ENCODE measurements around the gene FAM200B.
"Not testable (repeated sequence)": the region's sequence is repeated elsewhere in the genome, so short reads cannot be mapped to it uniquely, and the experiment has no call there.

Gene FAM200B

DNA sequence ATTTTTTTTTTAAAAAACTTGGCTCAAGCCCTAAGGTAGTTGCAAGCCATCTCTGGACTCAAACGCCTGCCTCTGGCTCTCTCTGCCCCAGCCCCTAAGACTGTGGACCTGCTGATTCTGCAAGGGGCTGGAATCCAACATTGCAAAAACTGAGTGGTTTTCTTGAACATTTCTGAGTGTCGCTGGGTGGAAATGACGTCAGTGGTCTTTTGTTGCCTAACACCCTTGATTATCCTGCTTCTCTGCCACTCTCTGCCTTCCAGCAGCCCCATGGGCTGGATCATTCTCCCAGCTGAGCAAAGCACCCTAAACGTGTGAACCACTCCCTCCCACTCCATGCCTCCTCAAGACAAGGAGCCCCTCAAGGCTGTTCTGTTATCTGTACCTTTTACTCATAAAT lies 37.9 kb downstream of the FAM200B start:
- no peak overlapping the region for H3K4me3 ChIP-seq (ENCODE audit: low read depth, low read length)
- no peaks in the 10 kb centered on the region for H3K9me3 ChIP-seq
- H3K27me3 ChIP-seq = no peaks in the 10 kb centered on the region
- H3K36me3 ChIP-seq = no peaks in the 10 kb centered on the region
- H3K4me1 ChIP-seq = no peaks in the 10 kb centered on the region
- no peak for DNase-seq
- TF ChIP-seq, protein P1, sequence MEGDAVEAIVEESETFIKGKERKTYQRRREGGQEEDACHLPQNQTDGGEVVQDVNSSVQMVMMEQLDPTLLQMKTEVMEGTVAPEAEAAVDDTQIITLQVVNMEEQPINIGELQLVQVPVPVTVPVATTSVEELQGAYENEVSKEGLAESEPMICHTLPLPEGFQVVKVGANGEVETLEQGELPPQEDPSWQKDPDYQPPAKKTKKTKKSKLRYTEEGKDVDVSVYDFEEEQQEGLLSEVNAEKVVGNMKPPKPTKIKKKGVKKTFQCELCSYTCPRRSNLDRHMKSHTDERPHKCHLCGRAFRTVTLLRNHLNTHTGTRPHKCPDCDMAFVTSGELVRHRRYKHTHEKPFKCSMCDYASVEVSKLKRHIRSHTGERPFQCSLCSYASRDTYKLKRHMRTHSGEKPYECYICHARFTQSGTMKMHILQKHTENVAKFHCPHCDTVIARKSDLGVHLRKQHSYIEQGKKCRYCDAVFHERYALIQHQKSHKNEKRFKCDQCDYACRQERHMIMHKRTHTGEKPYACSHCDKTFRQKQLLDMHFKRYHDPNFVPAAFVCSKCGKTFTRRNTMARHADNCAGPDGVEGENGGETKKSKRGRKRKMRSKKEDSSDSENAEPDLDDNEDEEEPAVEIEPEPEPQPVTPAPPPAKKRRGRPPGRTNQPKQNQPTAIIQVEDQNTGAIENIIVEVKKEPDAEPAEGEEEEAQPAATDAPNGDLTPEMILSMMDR (IDR thresholded peaks at IDR 0.05; ENCODE audit: low read depth, low read length) = no peak

DNA sequence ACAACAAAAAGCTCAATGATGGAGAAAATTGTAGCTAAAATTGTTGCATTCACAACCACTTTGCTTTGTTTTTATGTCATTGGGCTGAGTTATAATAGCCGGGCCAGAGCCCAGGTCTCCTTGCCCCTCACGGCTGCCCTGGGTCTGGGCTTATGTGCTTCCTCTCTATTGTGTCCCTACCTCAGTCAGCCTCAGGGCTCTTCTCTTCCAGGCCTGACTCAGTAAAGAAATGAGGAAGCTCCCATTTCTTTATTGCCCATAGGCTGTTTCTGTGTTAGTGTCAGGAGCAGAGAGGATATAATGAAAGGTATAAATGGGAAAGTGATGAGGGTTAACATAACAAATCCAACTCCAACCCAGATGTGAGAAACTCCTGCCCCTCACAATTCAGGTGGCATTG lies 39.2 kb downstream of the FAM200B start:
- no peaks in the 10 kb centered on the region for H3K4me1 ChIP-seq
- TF ChIP-seq, protein P1 (IDR thresholded peaks at IDR 0.05; ENCODE audit: low read depth, low read length) = no peak
- H3K36me3 ChIP-seq = no peaks in the 10 kb centered on the region
- no peak overlapping the region for H3K4me3 ChIP-seq (ENCODE audit: low read depth, low read length)
- no peak for DNase-seq
- H3K9me3 ChIP-seq = no peaks in the 10 kb centered on the region
- no peaks in the 10 kb centered on the region for H3K27me3 ChIP-seq

DNA sequence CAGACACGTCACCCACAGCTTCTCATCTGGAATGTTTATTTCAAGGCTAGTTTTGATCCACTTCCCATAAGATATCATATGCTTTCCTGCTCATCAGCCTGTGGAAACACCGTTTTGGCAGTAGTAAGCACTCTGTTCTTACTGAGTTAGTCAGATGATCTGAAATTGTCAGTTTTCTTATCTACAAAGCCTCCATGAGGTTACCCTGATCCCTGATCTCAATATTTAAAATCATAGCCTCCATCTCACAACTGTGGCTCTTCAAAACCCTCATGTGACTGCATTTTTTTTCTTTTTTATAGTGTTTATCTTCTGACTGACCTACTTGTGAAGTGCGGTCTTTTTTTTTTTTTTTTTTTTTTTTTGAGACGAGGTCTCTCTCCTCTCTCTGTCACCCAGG lies 44.0 kb downstream of the FAM200B start:
- Histone ChIP-seq H3K27me3 (no peaks in the 10 kb centered on the region), H3K36me3 (no peaks in the 10 kb centered on the region), H3K4me3 (ENCODE audit: low read depth, low read length) (no peak overlapping the region), H3K4me1 (no peaks in the 10 kb centered on the region), H3K9me3 (no peaks in the 10 kb centered on the region)
- TF ChIP-seq, protein P1 (IDR thresholded peaks at IDR 0.05; ENCODE audit: low read depth, low read length) = no peak
- DNase-seq = no peak

DNA sequence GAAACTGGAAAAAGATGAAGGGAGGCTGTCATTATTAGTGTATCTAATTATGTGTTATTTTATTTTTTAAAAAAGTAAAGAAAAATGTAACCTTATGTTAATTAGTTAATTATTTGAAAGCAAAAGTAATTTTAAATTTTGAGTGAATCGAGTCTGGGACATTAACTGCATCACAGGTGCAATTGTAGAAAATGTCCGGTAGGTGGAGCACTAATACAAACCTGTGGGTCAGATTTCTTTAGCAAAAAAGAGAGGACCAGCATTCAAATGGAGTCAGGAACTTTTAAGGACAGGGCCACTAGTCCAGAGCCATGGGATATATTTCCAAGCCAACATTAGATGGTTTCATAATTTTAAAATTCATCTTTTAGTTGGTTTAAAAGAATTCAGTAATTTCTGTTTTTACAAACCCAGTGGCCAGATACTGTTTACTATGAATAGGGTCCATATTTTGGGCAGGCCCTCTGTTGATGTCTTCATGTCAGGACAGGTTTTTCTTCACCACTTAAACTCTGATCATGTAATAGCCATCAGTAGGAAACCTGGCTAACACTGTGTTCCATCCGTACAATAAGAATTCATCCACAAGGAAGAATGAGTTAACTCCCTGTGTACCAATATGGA lies 48.4 kb downstream of the FAM200B start:
- no peaks in the 10 kb centered on the region; the same call in 1 of the 2 replicates for H3K9me3 ChIP-seq
- no peak overlapping the region for H3K4me3 ChIP-seq (ENCODE audit: low read depth, low read length)
- TF ChIP-seq, protein P1 (IDR thresholded peaks at IDR 0.05; ENCODE audit: low read depth, low read length) = peak; percentile 87
- DNase-seq = no peak
- H3K27me3 ChIP-seq = no peaks in the 10 kb centered on the region
- no peaks in the 10 kb centered on the region for H3K36me3 ChIP-seq
- no peaks in the 10 kb centered on the region for H3K4me1 ChIP-seq

DNA sequence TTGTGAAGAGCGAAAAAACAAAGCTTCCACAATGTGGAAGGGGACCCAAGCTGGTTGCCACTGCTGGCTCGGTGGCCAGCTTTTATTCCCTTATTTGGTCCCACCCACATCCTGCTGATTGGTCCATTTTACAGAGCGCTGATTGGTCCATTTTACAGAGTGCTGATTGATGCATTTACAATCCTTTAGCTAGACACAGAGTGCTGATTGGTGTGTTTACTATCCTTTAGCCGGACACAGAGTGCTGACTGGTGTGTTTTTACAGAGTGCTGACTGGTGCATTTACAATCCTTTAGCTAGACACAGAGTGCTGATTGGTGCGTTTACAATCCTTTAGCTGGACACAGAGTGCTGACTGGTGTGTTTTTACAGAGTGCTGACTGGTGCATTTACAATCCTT lies 51.4 kb downstream of the FAM200B start:
- DNase-seq; H3K27me3 ChIP-seq; H3K4me1 ChIP-seq; H3K9me3 ChIP-seq; H3K36me3 ChIP-seq; H3K4me3 ChIP-seq (ENCODE audit: low read depth, low read length): not testable (repeated sequence)

DNA sequence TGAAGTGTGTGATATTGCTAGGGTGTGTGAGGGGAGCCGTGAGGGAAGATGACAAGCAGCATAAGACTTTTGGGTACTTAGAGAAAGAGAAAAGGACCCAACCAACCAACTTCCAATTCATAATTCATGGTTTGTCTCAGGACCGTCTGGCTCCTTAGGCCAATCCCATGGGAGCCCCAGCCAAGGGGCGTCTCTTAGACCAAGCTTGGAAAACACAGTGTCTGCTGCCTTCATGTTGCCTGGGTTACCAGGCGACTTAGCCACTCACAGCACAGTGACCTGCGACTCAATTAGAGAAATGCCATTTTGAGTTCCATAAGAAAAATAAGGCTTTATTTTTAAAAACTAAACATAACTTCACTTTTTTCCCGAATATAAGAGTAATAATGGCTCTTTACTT lies 53.9 kb downstream of the FAM200B start:
- no peaks in the 10 kb centered on the region; the same call in 1 of the 2 replicates for H3K9me3 ChIP-seq
- DNase-seq = no peak
- no peak overlapping the region for H3K4me3 ChIP-seq (ENCODE audit: low read depth, low read length)
- H3K36me3 ChIP-seq = no peaks in the 10 kb centered on the region
- no peaks in the 10 kb centered on the region for H3K4me1 ChIP-seq
- TF ChIP-seq, protein P1 (IDR thresholded peaks at IDR 0.05; ENCODE audit: low read depth, low read length) = no peak
- no peaks in the 10 kb centered on the region for H3K27me3 ChIP-seq

Data from BE2C (cell line).